HG02981 (cell line): Measurements from ENCODE around the gene PDZD2.
"Not testable (repeated sequence)": the region's sequence is repeated elsewhere in the genome, so short reads cannot be mapped to it uniquely, and the experiment has no call there.

Source experiments
- ATAC-seq: cut with Tn5 transposase; IDR thresholded peaks from one replicate; pipeline ENCODE4 v1.9.1; 2021; ENCODE audit warnings: mild to moderate bottlenecking, moderate library complexity; ENCODE audit not compliant: unreplicated experiment

Gene PDZD2

GRCh38 chr5:32058997-32059396 lies 420.1 kb downstream of the PDZD2 start:
- ATAC-seq = no peak

- ATAC-seq = no peak
Measured at GRCh38 chr5:32059761-32060530, 421.0 kb downstream of the PDZD2 start.

DNA sequence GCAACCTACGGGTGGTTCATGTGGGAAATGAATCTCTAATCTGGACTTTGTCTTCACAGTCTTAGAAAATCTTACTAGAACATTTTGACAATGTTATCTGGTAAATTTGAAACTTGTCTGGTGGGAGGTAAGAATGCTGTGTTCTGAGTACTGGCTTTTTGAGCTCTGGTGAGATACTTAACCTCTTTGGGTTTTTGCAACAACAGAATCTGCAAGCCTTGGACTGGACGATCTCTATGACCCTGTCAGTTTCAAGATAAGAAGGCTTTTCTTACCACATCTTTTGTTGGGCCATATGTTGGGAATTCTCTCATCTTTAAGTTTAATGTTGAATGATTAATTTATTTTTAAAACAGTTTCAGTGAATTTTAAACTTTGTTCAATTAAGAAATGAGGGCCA lies 422.3 kb downstream of the PDZD2 start:
- no peak for ATAC-seq

- no peak for ATAC-seq
Measured at GRCh38 chr5:32066448-32066847, 427.5 kb downstream of the PDZD2 start.

- ATAC-seq = no peak
Measured at GRCh38 chr5:32067774-32068470, 429.0 kb downstream of the PDZD2 start.

- no peak for ATAC-seq
Measured at GRCh38 chr5:32068561-32068960, 429.6 kb downstream of the PDZD2 start.

DNA sequence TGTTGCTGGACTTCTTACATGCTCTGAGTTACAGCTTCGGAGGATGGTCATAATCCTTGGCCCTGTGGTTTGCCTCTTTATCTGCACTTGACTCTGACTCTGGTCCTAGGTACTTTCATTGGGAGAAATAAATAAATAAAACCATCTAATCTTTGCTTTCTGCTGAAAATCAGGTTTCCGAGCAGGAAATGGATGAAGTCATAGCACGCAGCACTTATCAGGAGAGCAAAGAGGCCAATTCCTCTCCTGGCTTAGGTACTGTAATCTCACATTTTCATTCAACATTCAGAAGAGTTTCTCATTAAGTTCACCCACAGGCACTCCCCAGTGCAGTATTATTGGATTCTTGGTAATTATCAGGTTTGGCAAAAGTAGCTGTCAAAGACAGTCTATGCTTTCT lies 430.5 kb downstream of the PDZD2 start:
- ATAC-seq = no peak

- ATAC-seq = no peak
Measured at GRCh38 chr5:32071351-32071944, 432.5 kb downstream of the PDZD2 start.

DNA sequence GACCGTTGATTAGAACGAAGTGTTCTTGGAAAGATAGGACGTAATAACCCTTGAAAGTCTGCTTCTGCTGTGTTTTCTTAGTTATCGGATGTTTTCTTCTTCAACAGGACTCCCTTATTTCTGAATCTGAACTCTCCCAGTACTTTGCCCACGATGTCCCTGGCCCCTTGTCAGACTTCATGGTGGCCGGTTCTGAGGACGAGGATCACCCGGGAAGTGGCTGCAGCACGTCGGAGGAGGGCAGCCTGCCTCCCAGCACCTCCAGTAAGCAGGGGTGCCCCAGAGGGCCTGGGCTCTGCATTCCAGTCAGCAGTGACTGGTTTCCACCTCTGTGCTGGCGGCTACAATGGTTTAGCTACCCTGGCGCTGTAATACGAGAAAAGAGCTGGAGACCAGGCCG lies 433.1 kb downstream of the PDZD2 start:
- no peak for ATAC-seq

- no peak for ATAC-seq
Measured at GRCh38 chr5:32074401-32074800, 435.5 kb downstream of the PDZD2 start.

GRCh38 chr5:32076699-32077695 lies 438.1 kb downstream of the PDZD2 start:
- no peak for ATAC-seq

- ATAC-seq = not testable (repeated sequence)
Measured at GRCh38 chr5:32078855-32079254, 439.9 kb downstream of the PDZD2 start.

- ATAC-seq = not testable (repeated sequence)
Measured at GRCh38 chr5:32080565-32080964, 441.6 kb downstream of the PDZD2 start.

DNA sequence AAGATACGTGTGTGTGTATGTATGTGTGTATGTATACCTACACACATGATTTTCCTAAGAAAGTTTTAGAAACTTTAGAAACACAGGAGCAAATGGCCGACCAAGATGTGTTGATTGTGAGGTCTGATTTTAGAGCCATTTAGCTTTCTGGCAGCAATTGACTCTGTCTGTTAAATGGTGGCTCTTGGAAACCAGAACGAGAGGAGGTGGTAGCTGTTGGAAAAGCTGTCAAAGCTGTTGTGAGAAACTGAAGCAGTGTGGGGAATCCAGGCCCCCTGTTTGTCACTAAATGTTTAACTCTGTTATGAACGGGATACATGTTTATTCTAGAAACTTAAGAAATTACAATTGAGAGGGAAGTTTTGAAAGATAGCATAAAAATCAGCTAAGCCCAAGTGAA lies 443.8 kb downstream of the PDZD2 start:
- no peak for ATAC-seq

GRCh38 chr5:32083981-32084430 lies 445.1 kb downstream of the PDZD2 start:
- ATAC-seq = no peak

DNA sequence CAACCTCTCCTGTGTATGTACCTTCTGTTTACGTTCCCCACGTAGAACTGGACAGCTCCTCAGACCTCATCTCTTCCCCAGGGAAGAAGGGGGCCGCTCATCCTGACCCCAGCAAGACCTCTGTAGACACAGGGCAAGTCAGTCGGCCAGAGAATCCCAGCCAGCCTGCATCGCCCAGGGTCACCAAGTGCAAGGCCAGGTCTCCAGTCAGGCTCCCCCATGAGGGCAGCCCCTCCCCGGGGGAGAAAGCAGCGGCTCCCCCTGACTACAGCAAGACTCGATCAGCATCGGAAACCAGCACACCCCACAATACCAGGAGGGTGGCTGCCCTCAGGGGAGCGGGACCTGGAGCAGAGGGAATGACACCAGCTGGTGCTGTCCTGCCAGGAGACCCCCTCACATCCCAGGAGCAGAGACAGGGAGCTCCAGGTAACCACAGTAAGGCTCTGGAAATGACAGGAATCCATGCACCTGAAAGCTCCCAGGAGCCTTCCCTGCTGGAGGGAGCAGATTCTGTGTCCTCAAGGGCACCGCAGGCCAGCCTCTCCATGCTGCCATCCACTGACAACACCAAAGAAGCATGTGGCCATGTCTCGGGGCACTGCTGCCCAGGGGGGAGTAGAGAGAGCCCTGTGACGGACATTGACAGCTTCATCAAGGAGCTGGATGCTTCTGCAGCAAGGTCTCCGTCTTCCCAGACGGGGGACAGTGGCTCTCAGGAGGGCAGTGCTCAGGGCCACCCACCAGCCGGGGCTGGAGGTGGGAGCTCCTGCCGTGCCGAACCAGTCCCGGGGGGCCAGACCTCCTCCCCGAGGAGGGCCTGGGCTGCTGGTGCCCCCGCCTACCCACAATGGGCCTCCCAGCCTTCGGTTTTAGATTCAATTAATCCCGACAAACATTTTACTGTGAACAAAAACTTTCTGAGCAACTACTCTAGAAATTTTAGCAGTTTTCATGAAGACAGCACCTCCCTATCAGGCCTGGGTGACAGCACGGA lies 448.5 kb downstream of the PDZD2 start:
- no peak for ATAC-seq

- ATAC-seq = no peak
Measured at GRCh38 chr5:32088214-32088613, 449.3 kb downstream of the PDZD2 start.

DNA sequence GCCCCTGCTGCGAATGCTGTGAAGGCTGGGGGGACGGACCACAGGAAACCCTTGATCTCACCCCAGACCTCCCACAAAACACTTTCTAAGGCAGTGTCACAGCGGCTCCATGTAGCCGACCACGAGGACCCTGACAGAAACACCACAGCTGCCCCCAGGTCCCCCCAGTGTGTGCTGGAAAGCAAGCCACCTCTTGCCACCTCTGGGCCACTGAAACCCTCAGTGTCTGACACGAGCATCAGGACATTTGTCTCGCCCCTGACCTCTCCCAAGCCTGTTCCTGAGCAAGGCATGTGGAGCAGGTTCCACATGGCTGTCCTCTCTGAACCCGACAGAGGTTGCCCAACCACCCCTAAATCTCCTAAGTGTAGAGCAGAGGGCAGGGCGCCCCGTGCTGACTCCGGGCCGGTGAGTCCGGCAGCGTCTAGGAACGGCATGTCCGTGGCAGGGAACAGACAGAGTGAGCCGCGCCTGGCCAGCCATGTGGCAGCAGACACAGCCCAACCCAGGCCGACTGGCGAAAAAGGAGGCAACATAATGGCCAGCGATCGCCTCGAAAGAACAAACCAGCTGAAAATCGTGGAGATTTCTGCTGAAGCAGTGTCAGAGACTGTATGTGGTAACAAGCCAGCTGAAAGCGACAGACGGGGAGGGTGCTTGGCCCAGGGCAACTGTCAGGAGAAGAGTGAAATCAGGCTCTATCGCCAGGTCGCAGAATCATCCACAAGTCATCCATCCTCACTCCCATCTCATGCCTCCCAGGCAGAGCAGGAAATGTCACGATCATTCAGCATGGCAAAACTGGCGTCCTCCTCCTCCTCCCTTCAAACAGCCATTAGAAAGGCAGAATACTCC lies 450.4 kb downstream of the PDZD2 start:
- no peak for ATAC-seq
